Caco-2 (cell line): ENCODE data around the gene SMKR1. TPM values are rescaled to one million over a fixed set of nuclear protein-coding genes. Genes with fewer than 3 reads are reported as not detected.

Experiments
- BruUV-seq: library from RNA; stranded (reverse); fragments of 400-500 nt; replicated peaks from 2 replicates; lab custom pipeline; 2021; lab: Mats Ljungman, UMichigan
- CTCF ChIA-PET: fragments of 300-600 bp; sonication (Branson Sonifier 250); formaldehyde crosslinking; loops from one replicate; lab custom pipeline; 2022; ENCODE audit warnings: antibody characterized with exemption; lab: Charles Lee
- POLR2A ChIA-PET: fragments of 300-600 bp; sonication (Branson Sonifier 250); formaldehyde crosslinking; loops from one replicate; lab custom pipeline; 2022; ENCODE audit warnings: antibody characterized with exemption; lab: Charles Lee
- DNase-seq, 2 experiments: peaks; one replicate each; pipeline versions ENCODE4 v3.0.0 to v3.0.0-alpha.2; 2020 to 2022
- H3K27me3 ChIP-seq: replicated peaks from 2 replicates; pipeline ENCODE4 v1.6.0; 2011; ENCODE audit warnings: low read length; ENCODE audit not compliant: control insufficient read depth, insufficient read depth
- H3K36me3 ChIP-seq: 2 replicates; pipeline ENCODE4 v1.5.1; 2011; ENCODE audit warnings: low read length; ENCODE audit not compliant: control insufficient read depth, insufficient read depth
- H3K4me1 ChIP-seq: fragments of 250-450 bp; sonication (Bioruptor Pico); 2 replicates; pipeline ENCODE4 v1.5.1; 2020; ENCODE audit warnings: mild to moderate bottlenecking
- H3K4me3 ChIP-seq: 2 replicates; pipeline ENCODE4 v1.5.1; 2011; ENCODE audit warnings: low read depth, mild to moderate bottlenecking, control low read depth, low read length
- H3K9me3 ChIP-seq: fragments of 250-450 bp; sonication (Bioruptor Pico); 2 replicates; pipeline ENCODE4 v1.5.1; 2020; ENCODE audit warnings: mild to moderate bottlenecking, moderate library complexity
- H3K27ac Mint-ChIP-seq: one replicate; pipeline ENCODE4 v1.8.0; 2022; ENCODE audit warnings: mixed read lengths; ENCODE audit not compliant: unreplicated experiment
- H3K27me3 Mint-ChIP-seq: one replicate; pipeline ENCODE4 v1.8.0; 2022; ENCODE audit warnings: mixed read lengths; ENCODE audit not compliant: insufficient read depth, unreplicated experiment
- H3K36me3 Mint-ChIP-seq: one replicate; pipeline ENCODE4 v1.8.0; 2022; ENCODE audit warnings: mild to moderate bottlenecking, mixed read lengths; ENCODE audit not compliant: insufficient read depth, unreplicated experiment
- H3K4me1 Mint-ChIP-seq: one replicate; pipeline ENCODE4 v1.8.0; 2022; ENCODE audit warnings: low read depth, mixed read lengths; ENCODE audit not compliant: unreplicated experiment
- H3K4me3 Mint-ChIP-seq: one replicate; pipeline ENCODE4 v1.8.0; 2022; ENCODE audit warnings: mild to moderate bottlenecking, moderate library complexity, mixed read lengths; ENCODE audit not compliant: unreplicated experiment
- H3K9me3 Mint-ChIP-seq: one replicate; pipeline ENCODE4 v1.8.0; 2022; ENCODE audit warnings: mixed read lengths; ENCODE audit not compliant: unreplicated experiment
- CTCF ChIP-seq, 2 experiments: fragments of 200-600 bp in 1 of 2; IDR thresholded peaks; 1 replicate in 1 of 2; 2 replicates in 1 of 2; pipeline versions ENCODE4 v1.5.1 to v1.8.0; 2011 to 2022; ENCODE audit warnings: antibody characterized with exemption in 1 of 2, control low read depth in 1 of 2, inconsistent platforms in 1 of 2, low read depth in 1 of 2, low read length in 1 of 2, mild to moderate bottlenecking in 1 of 2, moderate library complexity in 1 of 2; ENCODE audit not compliant: insufficient read depth in 1 of 2, severe bottlenecking in 1 of 2, unreplicated experiment in 1 of 2
- intact Hi-C: fragments of 100-400 bp; cut with micrococcal nuclease; formaldehyde crosslinking; loops from one replicate; pipeline ENCODE4 v1.10.0; 2022; ENCODE audit not compliant: unreplicated experiment
- total RNA-seq: library from RNA; stranded (reverse); gene quantifications from 2 replicates; pipeline ENCODE4 v1.2.3, GENCODE V29; 2022

The SMKR1 gene
- total RNA-seq, 1 experiment from 2014 or later, result not detected

GRCh38 chr7:129457101-129457500 lies 45.2 kb upstream of the SMKR1 start:
- H3K27me3 ChIP-seq, result no peaks in the 10 kb centered on the region
- ChIA-PET POLR2A (no interaction called here), CTCF (no interaction called here)
- DNase-seq, result peak in 1 of 2 experiments; percentile 12
- H3K9me3 ChIP-seq, result no peaks in the 10 kb centered on the region
- BruUV-seq, result no TSS peak
- TF ChIP-seq CTCF (IDR thresholded peaks at IDR 0.05; ENCODE audit: insufficient read depth in 1 of 2, low read depth in 1 of 2, low read length in 1 of 2, severe bottlenecking in 1 of 2, unreplicated experiment in 1 of 2), result no peak
- no peaks in the 10 kb centered on the region for H3K4me1 Mint-ChIP-seq
- H3K36me3 Mint-ChIP-seq, result no peaks in the 10 kb centered on the region
- H3K36me3 ChIP-seq, result no peaks in the 10 kb centered on the region; the same call in 1 of the 2 replicates
- H3K27me3 Mint-ChIP-seq, result no peaks in the 10 kb centered on the region
- H3K4me3 ChIP-seq, result no peak overlapping the region
- no peaks in the 10 kb centered on the region for H3K9me3 Mint-ChIP-seq
- H3K27ac Mint-ChIP-seq, result no peak overlapping the region
- H3K4me1 ChIP-seq, result 0 out of 2 replicates have a peak, but pooled peaks cover 6% of the 10 kb centered on the region
- no peak overlapping the region for H3K4me3 Mint-ChIP-seq
- intact Hi-C loops, result loop anchor here (1.0 kb wide), 1 partner anchor 23 kb away; the partner anchor contains the start of gene STRIP2

- Mint-ChIP-seq H3K27ac (no peak overlapping the region), H3K36me3 (no peaks in the 10 kb centered on the region), H3K27me3 (no peaks in the 10 kb centered on the region), H3K9me3 (no peaks in the 10 kb centered on the region), H3K4me1 (no peaks in the 10 kb centered on the region), H3K4me3 (no peak overlapping the region)
- Histone ChIP-seq H3K4me3 (no peak overlapping the region), H3K9me3 (no peaks in the 10 kb centered on the region), H3K36me3 (no peaks in the 10 kb centered on the region; the same call in 1 of the 2 replicates), H3K4me1 (0 out of 2 replicates have a peak, but pooled peaks cover 6% of the 10 kb centered on the region), H3K27me3 (no peaks in the 10 kb centered on the region)
- no peak for TF ChIP-seq CTCF (IDR thresholded peaks at IDR 0.05; ENCODE audit: insufficient read depth in 1 of 2, low read depth in 1 of 2, low read length in 1 of 2, severe bottlenecking in 1 of 2, unreplicated experiment in 1 of 2)
- CTCF ChIA-PET, result no interaction called here
- BruUV-seq, result no TSS peak
- POLR2A ChIA-PET, result no interaction called here
- no peak for DNase-seq
- intact Hi-C loops, result no loop called here
Measured at GRCh38 chr7:129458171-129458570, 44.2 kb upstream of the SMKR1 start.

GRCh38 chr7:129461809-129462208 lies 40.5 kb upstream of the SMKR1 start:
- Mint-ChIP-seq H3K4me3 (no peak overlapping the region), H3K27ac (no peak overlapping the region), H3K27me3 (no peaks in the 10 kb centered on the region), H3K9me3 (no peaks in the 10 kb centered on the region), H3K4me1 (no peaks in the 10 kb centered on the region), H3K36me3 (no peaks in the 10 kb centered on the region)
- Histone ChIP-seq H3K9me3 (no peaks in the 10 kb centered on the region), H3K4me1 (0 out of 2 replicates have a peak, but pooled peaks cover 5% of the 10 kb centered on the region), H3K4me3 (no peak overlapping the region), H3K36me3 (no peaks in the 10 kb centered on the region; the same call in 1 of the 2 replicates), H3K27me3 (no peaks in the 10 kb centered on the region)
- intact Hi-C loops, result no loop called here
- no peak for TF ChIP-seq CTCF (IDR thresholded peaks at IDR 0.05; ENCODE audit: insufficient read depth in 1 of 2, low read depth in 1 of 2, low read length in 1 of 2, severe bottlenecking in 1 of 2, unreplicated experiment in 1 of 2)
- DNase-seq, result no peak
- BruUV-seq, result no TSS peak
- POLR2A ChIA-PET, result no interaction called here
- CTCF ChIA-PET, result no interaction called here
